CD4-positive, CD25-positive, alpha-beta regulatory T cell (primary cell): ENCODE results near the gene MYO10. TPM values are rescaled to one million over a fixed set of nuclear protein-coding genes. Genes with fewer than 3 reads are reported as not detected.

Experiments
- ATAC-seq, 2 donors: fragments of 150-1000 bp; cut with Tn5 transposase; one replicate each; pipeline ENCODE4 v1.10.0; 2021; ENCODE audit warnings: low read depth in 2 of 2, moderate number of reproducible peaks in 2 of 2, moderate library complexity in 1 of 2
- DNase-seq, 3 donors: peaks; one replicate each; pipeline versions ENCODE4 v3.0.0 to v3.0.0-alpha.2; 2012 to 2022; ENCODE audit warnings: mixed read lengths in 1 of 3
- H3K27ac ChIP-seq: one replicate; pipeline ENCODE4 v1.7.0; 2013; ENCODE audit warnings: mild to moderate bottlenecking, low read length; ENCODE audit not compliant: insufficient read depth, poor library complexity, severe bottlenecking
- H3K27me3 ChIP-seq: one replicate; pipeline ENCODE4 v1.7.0; 2013; ENCODE audit warnings: low read length; ENCODE audit not compliant: control insufficient read depth, insufficient read depth
- H3K36me3 ChIP-seq: one replicate; pipeline ENCODE4 v1.7.0; 2013; ENCODE audit warnings: mild to moderate bottlenecking, low read length, moderate library complexity; ENCODE audit not compliant: control insufficient read depth, insufficient read depth
- H3K4me1 ChIP-seq: 2 replicates; pipeline ENCODE4 v1.7.0; 2013; ENCODE audit warnings: mild to moderate bottlenecking, low read length; ENCODE audit not compliant: insufficient read depth, control insufficient read depth, poor library complexity, severe bottlenecking
- H3K4me3 ChIP-seq: one replicate; pipeline ENCODE4 v1.7.0; 2013; ENCODE audit warnings: low read depth, mild to moderate bottlenecking, low read length, moderate library complexity
- H3K9me3 ChIP-seq, 2 experiments: 1 replicate in 1 of 2; 2 replicates in 1 of 2; pipeline ENCODE4 v1.7.0; 2013; ENCODE audit warnings: low read length in 2 of 2, mild to moderate bottlenecking in 1 of 2, moderate library complexity in 1 of 2; ENCODE audit not compliant: control insufficient read depth in 2 of 2
- H3K27ac Mint-ChIP-seq, 3 donors: one replicate each; pipeline ENCODE4 v1.8.0; 2020 to 2022; ENCODE audit warnings: mild to moderate bottlenecking in 3 of 3, mixed read lengths in 3 of 3, moderate library complexity in 2 of 3
- H3K27me3 Mint-ChIP-seq: one replicate; pipeline ENCODE4 v1.8.0; 2022; ENCODE audit warnings: mild to moderate bottlenecking, mixed read lengths
- H3K36me3 Mint-ChIP-seq: one replicate; pipeline ENCODE4 v1.8.0; 2020; ENCODE audit warnings: mixed read lengths
- H3K4me1 Mint-ChIP-seq, 4 donors: one replicate each; pipeline ENCODE4 v1.8.0; 2020 to 2022; ENCODE audit warnings: mixed read lengths in 4 of 4, mild to moderate bottlenecking in 1 of 4
- H3K4me3 Mint-ChIP-seq, 4 donors: one replicate each; pipeline ENCODE4 v1.8.0; 2020 to 2022; ENCODE audit warnings: mild to moderate bottlenecking in 4 of 4, mixed read lengths in 4 of 4, moderate library complexity in 3 of 4
- H3K9me3 Mint-ChIP-seq, 7 donors: one replicate each; pipeline ENCODE4 v1.8.0; 2020 to 2022; ENCODE audit warnings: mixed read lengths in 7 of 7, mild to moderate bottlenecking in 3 of 7, moderate library complexity in 2 of 7
- polyA plus RNA-seq, 4 donors: library from polyadenylated mRNA; unstranded; fragments of 300-500 nt; fragmentation: Illumina TruSeq; gene quantifications; one replicate each; pipeline ENCODE4 v1.2.3, GENCODE V29; 2021
- total RNA-seq: library from RNA; stranded (reverse); gene quantifications from one replicate; pipeline ENCODE4 v1.2.3, GENCODE V29; 2022

Gene MYO10
- total and polyA plus RNA-seq, 5 donors from 2014 or later, result 0.01 to 0.05 (median 0.02) TPM; not detected in 1

DNA sequence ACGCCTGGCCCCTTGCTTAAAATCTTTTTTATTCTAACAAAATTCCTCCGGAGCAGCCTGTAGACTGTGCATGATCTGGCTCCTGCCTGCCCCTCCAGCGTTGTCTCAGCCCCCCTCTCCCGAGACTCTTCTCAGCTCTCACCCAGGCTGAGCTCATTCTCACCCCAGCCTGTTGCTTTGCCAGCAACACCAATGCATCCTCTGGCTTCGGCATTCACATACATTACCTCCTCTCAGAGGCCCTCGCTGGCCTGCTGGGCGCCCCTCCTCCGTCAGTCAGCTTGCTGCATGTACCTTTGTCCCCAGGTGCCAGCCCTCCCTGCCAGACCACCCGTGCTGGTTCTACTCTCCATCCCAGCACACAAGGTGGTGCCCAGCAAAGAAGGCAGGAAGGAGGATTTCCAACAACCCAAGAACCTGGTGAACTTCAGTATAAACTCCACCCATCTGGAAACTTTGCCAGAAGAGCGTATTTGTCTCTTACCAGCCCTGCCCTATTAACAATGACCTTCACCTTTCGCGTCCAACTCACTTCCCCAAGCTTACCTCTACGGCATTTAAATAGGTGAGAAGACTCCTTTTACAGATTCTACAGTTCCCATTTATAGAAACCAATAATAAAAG, 35.0 kb downstream of the MYO10 start:
- Histone ChIP-seq H3K27ac (no peak overlapping the region), H3K36me3 (no peaks in the 10 kb centered on the region), H3K9me3 (no peaks in the 10 kb centered on the region), H3K4me1 (no peaks in the 10 kb centered on the region), H3K4me3 (no peak overlapping the region), H3K27me3 (no peaks in the 10 kb centered on the region)
- Mint-ChIP-seq H3K4me1 (no peaks in the 10 kb centered on the region), H3K4me3 (no peak overlapping the region), H3K27me3 (peaks cover 9% of the 10 kb centered on the region), H3K27ac (no peak overlapping the region), H3K36me3 (no peaks in the 10 kb centered on the region), H3K9me3 (peaks cover 0 to 9% (median 0%) of the 10 kb centered on the region in 7 donors)
- no peak for DNase-seq
- ATAC-seq, result no peak

- Histone ChIP-seq H3K4me1 (no peaks in the 10 kb centered on the region), H3K27me3 (no peaks in the 10 kb centered on the region), H3K9me3 (no peaks in the 10 kb centered on the region), H3K36me3 (no peaks in the 10 kb centered on the region), H3K27ac (no peak overlapping the region), H3K4me3 (no peak overlapping the region)
- H3K27me3 Mint-ChIP-seq, result peaks cover 9% of the 10 kb centered on the region
- DNase-seq (no peak), ATAC-seq (no peak)
- H3K27ac Mint-ChIP-seq, result no peak overlapping the region
- no peak overlapping the region for H3K4me3 Mint-ChIP-seq
- no peaks in the 10 kb centered on the region for H3K36me3 Mint-ChIP-seq
- H3K9me3 Mint-ChIP-seq, result peaks cover 0 to 9% (median 0%) of the 10 kb centered on the region in 7 donors
- H3K4me1 Mint-ChIP-seq, result no peaks in the 10 kb centered on the region
Measured at GRCh38 chr5:16899171-16899570, 36.9 kb downstream of the MYO10 start.

DNA sequence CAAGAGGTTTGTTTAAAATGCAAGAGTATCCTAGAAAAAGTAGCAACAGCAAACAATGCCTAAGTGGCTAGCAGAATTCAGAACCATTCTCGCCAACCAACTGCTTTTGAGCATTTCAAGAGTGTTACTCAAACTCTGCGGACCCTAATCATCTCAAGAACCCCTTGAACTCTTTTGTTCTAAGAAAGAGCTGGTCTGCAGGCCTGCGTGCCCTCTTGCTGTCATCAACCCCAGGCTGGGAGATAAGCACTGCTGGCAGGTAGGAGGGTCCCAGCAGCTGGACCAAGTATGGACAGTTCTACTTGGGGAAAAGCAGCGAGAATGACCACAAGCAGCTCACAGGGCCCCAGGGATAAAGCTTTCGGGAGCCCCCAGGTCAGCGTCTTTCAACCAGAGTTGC, 38.3 kb downstream of the MYO10 start:
- no peak for DNase-seq
- Mint-ChIP-seq H3K27ac (no peak overlapping the region), H3K4me3 (no peak overlapping the region), H3K4me1 (no peaks in the 10 kb centered on the region), H3K36me3 (no peaks in the 10 kb centered on the region), H3K9me3 (peaks cover 0 to 9% (median 0%) of the 10 kb centered on the region in 7 donors), H3K27me3 (peaks cover 9% of the 10 kb centered on the region)
- Histone ChIP-seq H3K4me1 (no peaks in the 10 kb centered on the region), H3K27me3 (no peaks in the 10 kb centered on the region), H3K36me3 (no peaks in the 10 kb centered on the region), H3K9me3 (no peaks in the 10 kb centered on the region), H3K27ac (no peak overlapping the region), H3K4me3 (no peak overlapping the region)
- no peak for ATAC-seq

- Histone ChIP-seq H3K4me3 (no peak overlapping the region), H3K27me3 (no peaks in the 10 kb centered on the region), H3K27ac (no peak overlapping the region), H3K36me3 (no peaks in the 10 kb centered on the region), H3K9me3 (no peaks in the 10 kb centered on the region), H3K4me1 (no peaks in the 10 kb centered on the region)
- Mint-ChIP-seq H3K4me1 (no peaks in the 10 kb centered on the region), H3K27me3 (peaks cover 9% of the 10 kb centered on the region), H3K27ac (no peak overlapping the region), H3K9me3 (peaks cover 0 to 9% (median 0%) of the 10 kb centered on the region in 7 donors), H3K4me3 (no peak overlapping the region), H3K36me3 (no peaks in the 10 kb centered on the region)
- DNase-seq (no peak), ATAC-seq (no peak)
Measured at GRCh38 chr5:16897284-16897704, 38.8 kb downstream of the MYO10 start.

DNA sequence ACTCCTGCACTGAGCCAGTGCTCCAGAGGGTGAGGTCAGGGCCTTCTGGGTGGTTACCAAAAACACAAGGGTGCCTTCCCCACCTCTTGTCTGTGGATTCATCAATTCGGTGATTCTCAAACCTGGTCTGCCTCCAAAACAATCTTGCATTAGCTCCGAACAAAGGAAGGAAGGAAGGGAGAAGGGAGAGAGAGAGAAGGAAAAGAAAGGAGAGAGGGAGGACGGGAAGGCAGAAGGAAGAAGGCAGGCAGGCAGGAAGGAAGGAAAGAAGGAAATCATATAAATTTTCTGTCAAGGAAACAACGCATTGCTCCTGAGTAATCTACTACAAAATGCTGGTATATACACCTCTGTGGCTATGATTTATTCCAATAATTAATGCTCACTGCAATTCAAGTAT, 39.3 kb downstream of the MYO10 start:
- peaks cover 9% of the 10 kb centered on the region for H3K27me3 Mint-ChIP-seq
- no peak overlapping the region for H3K4me3 ChIP-seq
- no peaks in the 10 kb centered on the region for H3K36me3 Mint-ChIP-seq

GRCh38 chr5:16894236-16895057, 41.6 kb downstream of the MYO10 start:
- H3K4me1 Mint-ChIP-seq, result no peaks in the 10 kb centered on the region
- H3K4me3 Mint-ChIP-seq, result no peak overlapping the region
- H3K27me3 Mint-ChIP-seq, result peaks cover 9% of the 10 kb centered on the region
- Histone ChIP-seq H3K36me3 (no peaks in the 10 kb centered on the region), H3K4me1 (no peaks in the 10 kb centered on the region), H3K27ac (no peak overlapping the region), H3K9me3 (no peaks in the 10 kb centered on the region), H3K27me3 (no peaks in the 10 kb centered on the region), H3K4me3 (no peak overlapping the region)
- ATAC-seq (no peak), DNase-seq (no peak)
- no peaks in the 10 kb centered on the region for H3K36me3 Mint-ChIP-seq
- no peak overlapping the region for H3K27ac Mint-ChIP-seq
- peaks cover 0 to 3% (median 0%) of the 10 kb centered on the region in 7 donors for H3K9me3 Mint-ChIP-seq

More for the DNA sequence above, 39.3 kb downstream of the MYO10 start:
- Mint-ChIP-seq H3K4me3 (no peak overlapping the region), H3K9me3 (peaks cover 0 to 9% (median 0%) of the 10 kb centered on the region in 7 donors), H3K27ac (no peak overlapping the region), H3K4me1 (no peaks in the 10 kb centered on the region)
- no peaks in the 10 kb centered on the region for H3K9me3 ChIP-seq
- DNase-seq (no peak), ATAC-seq (no peak)
- H3K4me1 ChIP-seq, result no peaks in the 10 kb centered on the region
- H3K27me3 ChIP-seq, result no peaks in the 10 kb centered on the region
- no peaks in the 10 kb centered on the region for H3K36me3 ChIP-seq
- no peak overlapping the region for H3K27ac ChIP-seq

- ATAC-seq (no peak), DNase-seq (no peak)
- Mint-ChIP-seq H3K9me3 (peaks cover 0 to 3% (median 0%) of the 10 kb centered on the region in 7 donors), H3K27me3 (no peaks in the 10 kb centered on the region), H3K27ac (no peak overlapping the region), H3K4me1 (no peaks in the 10 kb centered on the region), H3K4me3 (no peak overlapping the region), H3K36me3 (no peaks in the 10 kb centered on the region)
- Histone ChIP-seq H3K27me3 (peaks cover 2% of the 10 kb centered on the region), H3K4me3 (no peak overlapping the region), H3K9me3 (no peaks in the 10 kb centered on the region), H3K4me1 (no peaks in the 10 kb centered on the region), H3K27ac (no peak overlapping the region), H3K36me3 (no peaks in the 10 kb centered on the region)
Measured at GRCh38 chr5:16891033-16891432, 45.1 kb downstream of the MYO10 start.
